ENCODE data around the gene BNC2.

Gene BNC2

GRCh38 chr9:16708656-16709435, 161.6 kb downstream of the BNC2 start:
- Mint-ChIP-seq H3K9me3 (peaks cover under 1% of the 10 kb centered on the region), H3K27me3 (no peaks in the 10 kb centered on the region), H3K4me3 (no peak overlapping the region), H3K27ac (no peak overlapping the region), H3K36me3 (ENCODE audit: low read depth) (no peaks in the 10 kb centered on the region), H3K4me1 (ENCODE audit: low read depth) (no peaks in the 10 kb centered on the region)

- Mint-ChIP-seq H3K36me3 (ENCODE audit: low read depth) (no peaks in the 10 kb centered on the region), H3K27me3 (no peaks in the 10 kb centered on the region), H3K9me3 (no peaks in the 10 kb centered on the region), H3K4me1 (ENCODE audit: low read depth) (no peaks in the 10 kb centered on the region), H3K27ac (no peak overlapping the region), H3K4me3 (no peak overlapping the region)
These were observed 165.3 kb downstream of the BNC2 start for GRCh38 chr9:16705111-16705604.

GRCh38 chr9:16704116-16705110, 166.1 kb downstream of the BNC2 start:
- no peak overlapping the region for H3K4me3 Mint-ChIP-seq
- no peaks in the 10 kb centered on the region for H3K36me3 Mint-ChIP-seq (ENCODE audit: low read depth)
- no peaks in the 10 kb centered on the region for H3K9me3 Mint-ChIP-seq
- H3K27ac Mint-ChIP-seq = no peak overlapping the region
- H3K4me1 Mint-ChIP-seq (ENCODE audit: low read depth) = no peaks in the 10 kb centered on the region
- H3K27me3 Mint-ChIP-seq = no peaks in the 10 kb centered on the region

GRCh38 chr9:16701347-16701746, 169.1 kb downstream of the BNC2 start:
- Mint-ChIP-seq H3K27me3 (no peaks in the 10 kb centered on the region), H3K27ac (no peak overlapping the region), H3K9me3 (no peaks in the 10 kb centered on the region), H3K36me3 (ENCODE audit: low read depth) (no peaks in the 10 kb centered on the region), H3K4me1 (ENCODE audit: low read depth) (no peaks in the 10 kb centered on the region), H3K4me3 (no peak overlapping the region)

GRCh38 chr9:16693616-16694015, 176.9 kb downstream of the BNC2 start:
- Mint-ChIP-seq H3K27ac (no peak overlapping the region), H3K4me3 (no peak overlapping the region), H3K9me3 (no peaks in the 10 kb centered on the region), H3K27me3 (peaks cover 4% of the 10 kb centered on the region), H3K36me3 (ENCODE audit: low read depth) (no peaks in the 10 kb centered on the region), H3K4me1 (ENCODE audit: low read depth) (no peaks in the 10 kb centered on the region)

GRCh38 chr9:16690628-16691027, 179.8 kb downstream of the BNC2 start:
- H3K9me3 Mint-ChIP-seq = no peaks in the 10 kb centered on the region
- no peak overlapping the region for H3K27ac Mint-ChIP-seq
- H3K4me1 Mint-ChIP-seq (ENCODE audit: low read depth) = no peaks in the 10 kb centered on the region
- H3K36me3 Mint-ChIP-seq (ENCODE audit: low read depth) = no peaks in the 10 kb centered on the region
- H3K4me3 Mint-ChIP-seq = no peak overlapping the region
- H3K27me3 Mint-ChIP-seq = no peaks in the 10 kb centered on the region

- H3K36me3 Mint-ChIP-seq (ENCODE audit: low read depth) = no peaks in the 10 kb centered on the region
- no peak overlapping the region for H3K27ac Mint-ChIP-seq
- H3K4me3 Mint-ChIP-seq = no peak overlapping the region
- no peaks in the 10 kb centered on the region for H3K9me3 Mint-ChIP-seq
- no peaks in the 10 kb centered on the region for H3K27me3 Mint-ChIP-seq
- H3K4me1 Mint-ChIP-seq (ENCODE audit: low read depth) = no peaks in the 10 kb centered on the region
These were observed 180.3 kb downstream of the BNC2 start for GRCh38 chr9:16690205-16690604.

GRCh38 chr9:16689351-16689938, 181.0 kb downstream of the BNC2 start:
- H3K36me3 Mint-ChIP-seq (ENCODE audit: low read depth) = no peaks in the 10 kb centered on the region
- H3K27ac Mint-ChIP-seq = no peak overlapping the region
- H3K27me3 Mint-ChIP-seq = no peaks in the 10 kb centered on the region
- no peak overlapping the region for H3K4me3 Mint-ChIP-seq
- no peaks in the 10 kb centered on the region for H3K9me3 Mint-ChIP-seq
- no peaks in the 10 kb centered on the region for H3K4me1 Mint-ChIP-seq (ENCODE audit: low read depth)

- Mint-ChIP-seq H3K36me3 (ENCODE audit: low read depth) (no peaks in the 10 kb centered on the region), H3K9me3 (peaks cover 5% of the 10 kb centered on the region), H3K4me3 (no peak overlapping the region), H3K27ac (no peak overlapping the region), H3K4me1 (ENCODE audit: low read depth) (no peaks in the 10 kb centered on the region), H3K27me3 (no peaks in the 10 kb centered on the region)
These were observed 181.7 kb downstream of the BNC2 start for GRCh38 chr9:16688814-16689213.

- Mint-ChIP-seq H3K27me3 (no peaks in the 10 kb centered on the region), H3K27ac (no peak overlapping the region), H3K4me1 (ENCODE audit: low read depth) (no peaks in the 10 kb centered on the region), H3K36me3 (ENCODE audit: low read depth) (no peaks in the 10 kb centered on the region), H3K9me3 (peaks cover 5% of the 10 kb centered on the region), H3K4me3 (no peak overlapping the region)
These were observed 182.6 kb downstream of the BNC2 start for GRCh38 chr9:16687678-16688369.

GRCh38 chr9:16683326-16683725, 187.1 kb downstream of the BNC2 start:
- no peak overlapping the region for H3K4me3 Mint-ChIP-seq
- no peaks in the 10 kb centered on the region for H3K36me3 Mint-ChIP-seq (ENCODE audit: low read depth)
- no peaks in the 10 kb centered on the region for H3K27me3 Mint-ChIP-seq
- H3K4me1 Mint-ChIP-seq (ENCODE audit: low read depth) = no peaks in the 10 kb centered on the region
- H3K27ac Mint-ChIP-seq = no peak overlapping the region
- peaks cover 5% of the 10 kb centered on the region for H3K9me3 Mint-ChIP-seq

- Mint-ChIP-seq H3K27me3 (no peaks in the 10 kb centered on the region), H3K27ac (no peak overlapping the region), H3K4me1 (ENCODE audit: low read depth) (no peaks in the 10 kb centered on the region), H3K9me3 (peaks cover 11% of the 10 kb centered on the region), H3K36me3 (ENCODE audit: low read depth) (no peaks in the 10 kb centered on the region), H3K4me3 (no peak overlapping the region)
These were observed 188.2 kb downstream of the BNC2 start for GRCh38 chr9:16682273-16682672.

- H3K4me3 Mint-ChIP-seq = no peak overlapping the region
- peaks cover 11% of the 10 kb centered on the region for H3K9me3 Mint-ChIP-seq
- no peaks in the 10 kb centered on the region for H3K27me3 Mint-ChIP-seq
- H3K36me3 Mint-ChIP-seq (ENCODE audit: low read depth) = no peaks in the 10 kb centered on the region
- H3K27ac Mint-ChIP-seq = no peak overlapping the region
- no peaks in the 10 kb centered on the region for H3K4me1 Mint-ChIP-seq (ENCODE audit: low read depth)
These were observed 188.8 kb downstream of the BNC2 start for GRCh38 chr9:16681652-16681987.

GRCh38 chr9:16680975-16681651, 189.4 kb downstream of the BNC2 start:
- no peak overlapping the region for H3K4me3 Mint-ChIP-seq

More at GRCh38 chr9:16680975-16681651, 189.4 kb downstream of the BNC2 start:
- no peak overlapping the region for H3K27ac Mint-ChIP-seq
- no peaks in the 10 kb centered on the region for H3K27me3 Mint-ChIP-seq
- peaks cover 11% of the 10 kb centered on the region for H3K9me3 Mint-ChIP-seq
- no peaks in the 10 kb centered on the region for H3K36me3 Mint-ChIP-seq (ENCODE audit: low read depth)
- H3K4me1 Mint-ChIP-seq (ENCODE audit: low read depth) = no peaks in the 10 kb centered on the region
